GM12891 (cell line): ENCODE results near the gene PLSCR5.

Source experiments
- POLR2A ChIP-seq: IDR thresholded peaks from 2 replicates; pipeline ENCODE4 v1.6.1; 2011; ENCODE audit warnings: low read depth, low read length, control low read depth
- POLR2AphosphoS5 ChIP-seq: IDR thresholded peaks from 2 replicates; pipeline ENCODE4 v1.6.1; 2011; ENCODE audit warnings: low read depth, low read length, control low read depth
- SPI1 ChIP-seq: IDR thresholded peaks from 2 replicates; pipeline ENCODE4 v1.6.1; 2011; ENCODE audit warnings: low read depth, low read length, control low read depth
- TAF1 ChIP-seq: IDR thresholded peaks from 2 replicates; pipeline ENCODE4 v1.6.1; 2011; ENCODE audit warnings: low read depth, low read length, control low read depth

- TF ChIP-seq POLR2A (no peak), SPI1 (no peak), POLR2AphosphoS5 (no peak), TAF1 (no peak)
These were observed 35.2 kb upstream of the PLSCR5 start for GRCh38 chr3:146640361-146640760.
